ENCODE measurements around the gene SH3BP1.
"Not testable (repeated sequence)": the region's sequence is repeated elsewhere in the genome, so short reads cannot be mapped to it uniquely, and the experiment has no call there.

The SH3BP1 gene

GRCh38 chr22:37650463-37651136 is 11.1 kb downstream of the SH3BP1 start:
- H3K4me3 ChIP-seq (ENCODE audit: low read length), result no peak overlapping the region
- no peak for DNase-seq (ENCODE audit: low read depth)
- no peak for TF ChIP-seq CTCF (IDR thresholded peaks at IDR 0.05; ENCODE audit: insufficient read depth, low read depth, low read length, missing control alignments)

- no peak for DNase-seq (ENCODE audit: low read depth)
- TF ChIP-seq CTCF (IDR thresholded peaks at IDR 0.05; ENCODE audit: insufficient read depth, low read depth, low read length, missing control alignments), result no peak
- H3K4me3 ChIP-seq (ENCODE audit: low read length), result no peak overlapping the region
These were observed 15.2 kb downstream of the SH3BP1 start for GRCh38 chr22:37654563-37655251.

DNA sequence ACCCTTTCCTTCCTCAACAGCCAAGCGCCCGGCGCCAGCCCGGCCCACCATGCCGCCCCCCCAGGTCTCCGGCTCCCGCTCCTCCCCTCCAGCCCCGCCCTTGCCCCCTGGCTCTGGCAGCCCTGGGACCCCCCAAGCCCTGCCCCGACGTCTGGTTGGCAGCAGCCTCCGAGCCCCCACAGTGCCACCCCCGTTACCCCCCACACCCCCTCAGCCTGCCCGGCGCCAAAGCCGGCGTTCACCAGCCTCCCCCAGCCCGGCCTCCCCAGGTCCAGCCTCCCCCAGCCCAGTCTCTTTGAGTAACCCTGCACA is 15.7 kb downstream of the SH3BP1 start:
- DNase-seq (ENCODE audit: low read depth), result no peak
- H3K4me3 ChIP-seq (ENCODE audit: low read length), result no peak overlapping the region
- no peak for TF ChIP-seq CTCF (IDR thresholded peaks at IDR 0.05; ENCODE audit: insufficient read depth, low read depth, low read length, missing control alignments)

GRCh38 chr22:37656583-37656982 is 17.1 kb downstream of the SH3BP1 start:
- not testable (repeated sequence) for H3K4me3 ChIP-seq (ENCODE audit: low read length); DNase-seq (ENCODE audit: low read depth)

- TF ChIP-seq CTCF (IDR thresholded peaks at IDR 0.05; ENCODE audit: insufficient read depth, low read depth, low read length, missing control alignments), result no peak
- peak overlapping the region; percentile 64 for H3K4me3 ChIP-seq (ENCODE audit: low read length)
- peak; percentile 35 for DNase-seq (ENCODE audit: low read depth)
These were observed 18.2 kb downstream of the SH3BP1 start for GRCh38 chr22:37657590-37658132.

DNA sequence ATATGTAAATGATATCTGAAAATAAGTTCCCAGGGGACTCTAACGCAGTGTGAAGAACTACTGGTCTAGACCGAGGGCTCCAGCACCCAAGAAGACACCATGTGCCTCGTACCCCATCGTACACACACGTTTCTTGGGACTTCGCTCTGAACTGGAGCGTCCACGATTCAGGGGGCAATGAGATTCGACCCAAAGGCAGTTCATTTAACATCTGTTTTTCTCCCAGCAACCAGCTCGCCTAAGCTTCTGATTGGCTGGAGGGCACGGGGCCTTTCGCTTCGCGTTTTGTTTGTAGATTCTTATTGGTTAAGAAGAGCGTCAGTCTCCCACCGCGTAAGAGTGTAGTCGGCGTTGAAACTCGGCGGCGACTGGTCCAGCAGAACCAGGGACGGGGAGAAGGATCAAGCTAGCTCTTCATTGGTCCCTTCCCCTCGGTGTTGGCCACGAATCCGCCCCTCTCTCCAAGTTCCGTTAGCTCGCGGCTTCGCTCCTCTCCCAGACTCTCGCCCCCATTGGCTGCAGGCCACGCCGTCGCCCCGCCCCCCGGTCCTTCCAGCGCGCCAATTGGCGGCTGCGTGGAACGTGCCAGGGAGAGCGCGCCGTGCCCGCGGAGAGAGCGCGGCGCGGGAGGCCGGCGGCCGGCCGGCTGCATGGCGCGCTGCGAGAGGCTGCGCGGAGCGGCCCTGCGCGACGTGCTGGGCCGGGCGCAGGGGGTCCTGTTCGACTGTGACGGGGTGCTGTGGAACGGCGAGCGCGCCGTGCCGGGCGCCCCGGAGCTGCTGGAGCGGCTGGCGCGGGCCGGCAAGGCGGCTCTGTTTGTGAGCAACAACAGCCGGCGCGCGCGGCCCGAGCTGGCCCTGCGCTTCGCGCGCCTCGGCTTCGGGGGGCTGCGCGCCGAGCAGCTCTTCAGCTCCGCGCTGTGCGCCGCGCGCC is 18.9 kb downstream of the SH3BP1 start, which contains the start of gene PDXP:
Gene PDXP (plus strand): TSS at position 591 of the 933 bp plus-strand sequence. CDS start 60 bp downstream, at position 651.
- TF ChIP-seq CTCF (IDR thresholded peaks at IDR 0.05; ENCODE audit: insufficient read depth, low read depth, low read length, missing control alignments), result no peak
- DNase-seq (ENCODE audit: low read depth), result peak; percentile 100

More for the DNA sequence above, 18.9 kb downstream of the SH3BP1 start, which contains the start of gene PDXP:
- H3K4me3 ChIP-seq (ENCODE audit: low read length), result peak within 1 kb of the TSS; percentile 64

Measured in epithelial cell of esophagus (primary cell).